ENCODE data around the gene SLC2A5.
"Not testable (repeated sequence)": the region's sequence is repeated elsewhere in the genome, so short reads cannot be mapped to it uniquely, and the experiment has no call there.

The SLC2A5 gene

GRCh38 chr1:9095818-9096217 lies 26.4 kb upstream of the SLC2A5 start:
- no peaks in the 10 kb centered on the region for H3K36me3 ChIP-seq (ENCODE audit: control insufficient read depth, low read length)
- no peaks in the 10 kb centered on the region for H3K9me3 ChIP-seq (ENCODE audit: control insufficient read depth, insufficient read depth, low read length)
- peaks cover 15% of the 10 kb centered on the region for H3K4me1 ChIP-seq (ENCODE audit: control insufficient read depth, low read length)
- no peaks in the 10 kb centered on the region for H3K9me2 ChIP-seq (replicated peaks; ENCODE audit: control insufficient read depth, low read length)
- no peak overlapping the region for H3K4me3 ChIP-seq (ENCODE audit: low read length)
- no peaks in the 10 kb centered on the region for H3K27me3 ChIP-seq (ENCODE audit: control insufficient read depth, low read length)
- H3F3A ChIP-seq (ENCODE audit: control insufficient read depth, insufficient read depth) = no peaks in the 10 kb centered on the region
- TF ChIP-seq CTCF (IDR thresholded peaks at IDR 0.05; ENCODE audit: low read depth, low read length, poor library complexity, severe bottlenecking) (no peak), EZH2phosphoT487 (IDR thresholded peaks at IDR 0.05; ENCODE audit: borderline replicate concordance, low read length) (no peak)
- H3K27ac ChIP-seq (ENCODE audit: low read depth, low read length) = no peak overlapping the region
- H3K4me2 ChIP-seq (ENCODE audit: low read length) = no peak overlapping the region
- H4K20me1 ChIP-seq (ENCODE audit: control insufficient read depth, insufficient read depth, low read depth, low read length) = no peaks in the 10 kb centered on the region
- no peaks in the 10 kb centered on the region for H3K79me2 ChIP-seq (ENCODE audit: control insufficient read depth, low read length)

GRCh38 chr1:9093996-9094595 lies 24.7 kb upstream of the SLC2A5 start:
- not testable (repeated sequence) for H3K9me2 ChIP-seq (replicated peaks; ENCODE audit: control insufficient read depth, low read length); H3K27me3 ChIP-seq (ENCODE audit: control insufficient read depth, low read length); H3K4me1 ChIP-seq (ENCODE audit: control insufficient read depth, low read length); H3K27ac ChIP-seq (ENCODE audit: low read depth, low read length); H3K4me3 ChIP-seq (ENCODE audit: low read length); H3K79me2 ChIP-seq (ENCODE audit: control insufficient read depth, low read length); H3K36me3 ChIP-seq (ENCODE audit: control insufficient read depth, low read length); H3K4me2 ChIP-seq (ENCODE audit: low read length); H4K20me1 ChIP-seq (ENCODE audit: control insufficient read depth, insufficient read depth, low read depth, low read length); H3F3A ChIP-seq (ENCODE audit: control insufficient read depth, insufficient read depth); H3K9me3 ChIP-seq (ENCODE audit: control insufficient read depth, insufficient read depth, low read length)

GRCh38 chr1:9093581-9093980 lies 24.1 kb upstream of the SLC2A5 start:
- Histone ChIP-seq H3K79me2 (ENCODE audit: control insufficient read depth, low read length) (no peaks in the 10 kb centered on the region), H3K27me3 (ENCODE audit: control insufficient read depth, low read length) (no peaks in the 10 kb centered on the region), H4K20me1 (ENCODE audit: control insufficient read depth, insufficient read depth, low read depth, low read length) (no peaks in the 10 kb centered on the region), H3K4me3 (ENCODE audit: low read length) (no peak overlapping the region), H3K36me3 (ENCODE audit: control insufficient read depth, low read length) (no peaks in the 10 kb centered on the region), H3K9me3 (ENCODE audit: control insufficient read depth, insufficient read depth, low read length) (no peaks in the 10 kb centered on the region), H3F3A (ENCODE audit: control insufficient read depth, insufficient read depth) (no peaks in the 10 kb centered on the region), H3K4me1 (ENCODE audit: control insufficient read depth, low read length) (peaks cover 3% of the 10 kb centered on the region; the same call in 1 of the 2 replicates), H3K9me2 (replicated peaks; ENCODE audit: control insufficient read depth, low read length) (no peaks in the 10 kb centered on the region), H3K27ac (ENCODE audit: low read depth, low read length) (no peak overlapping the region), H3K4me2 (ENCODE audit: low read length) (no peak overlapping the region)
- no peak for TF ChIP-seq CTCF (IDR thresholded peaks at IDR 0.05; ENCODE audit: low read depth, low read length, poor library complexity, severe bottlenecking)
- no peak for TF ChIP-seq EZH2phosphoT487 (IDR thresholded peaks at IDR 0.05; ENCODE audit: borderline replicate concordance, low read length)

- Histone ChIP-seq H3K4me1 (ENCODE audit: control insufficient read depth, low read length) (peaks cover 3% of the 10 kb centered on the region; the same call in 1 of the 2 replicates), H3F3A (ENCODE audit: control insufficient read depth, insufficient read depth) (no peaks in the 10 kb centered on the region), H3K27ac (ENCODE audit: low read depth, low read length) (no peak overlapping the region), H3K79me2 (ENCODE audit: control insufficient read depth, low read length) (no peaks in the 10 kb centered on the region), H3K9me2 (replicated peaks; ENCODE audit: control insufficient read depth, low read length) (no peaks in the 10 kb centered on the region), H4K20me1 (ENCODE audit: control insufficient read depth, insufficient read depth, low read depth, low read length) (no peaks in the 10 kb centered on the region), H3K4me3 (ENCODE audit: low read length) (no peak overlapping the region), H3K36me3 (ENCODE audit: control insufficient read depth, low read length) (no peaks in the 10 kb centered on the region), H3K27me3 (ENCODE audit: control insufficient read depth, low read length) (no peaks in the 10 kb centered on the region), H3K9me3 (ENCODE audit: control insufficient read depth, insufficient read depth, low read length) (no peaks in the 10 kb centered on the region), H3K4me2 (ENCODE audit: low read length) (no peak overlapping the region)
- TF ChIP-seq CTCF (IDR thresholded peaks at IDR 0.05; ENCODE audit: low read depth, low read length, poor library complexity, severe bottlenecking) (no peak), EZH2phosphoT487 (IDR thresholded peaks at IDR 0.05; ENCODE audit: borderline replicate concordance, low read length) (no peak)
Observed at GRCh38 chr1:9093091-9093490, 23.7 kb upstream of the SLC2A5 start.

All from DOHH2 (cell line).